IPS-18c (cell line): ENCODE measurements around the gene FEM1C.

Source experiments
- H3K4me3 ChIP-seq: 2 replicates; pipeline ENCODE4 v1.7.0; 2013; ENCODE audit warnings: low read depth, mild to moderate bottlenecking, low read length, moderate library complexity; ENCODE audit not compliant: insufficient read depth
- H3K9me3 ChIP-seq: one replicate; pipeline ENCODE4 v1.6.1; 2013; ENCODE audit warnings: mild to moderate bottlenecking, low read length, moderate library complexity; ENCODE audit not compliant: control insufficient read depth, insufficient read depth

Gene FEM1C

GRCh38 chr5:115541611-115542010 lies 3.0 kb downstream of the FEM1C start:
- peaks cover 8% of the 10 kb centered on the region for H3K9me3 ChIP-seq
- peak overlapping the region; percentile 25; the same call in 1 of the 2 replicates for H3K4me3 ChIP-seq

GRCh38 chr5:115535479-115536035 lies 9.0 kb downstream of the FEM1C start:
- Histone ChIP-seq H3K9me3 (no peaks in the 10 kb centered on the region), H3K4me3 (no peak overlapping the region)

GRCh38 chr5:115532517-115532916 lies 12.1 kb downstream of the FEM1C start:
- Histone ChIP-seq H3K9me3 (no peaks in the 10 kb centered on the region), H3K4me3 (no peak overlapping the region)

GRCh38 chr5:115531787-115532367 lies 12.7 kb downstream of the FEM1C start:
- Histone ChIP-seq H3K4me3 (no peak overlapping the region), H3K9me3 (no peaks in the 10 kb centered on the region)

GRCh38 chr5:115531380-115531779 lies 13.2 kb downstream of the FEM1C start:
- Histone ChIP-seq H3K4me3 (no peak overlapping the region), H3K9me3 (no peaks in the 10 kb centered on the region)

GRCh38 chr5:115530426-115530825 lies 14.1 kb downstream of the FEM1C start:
- Histone ChIP-seq H3K9me3 (no peaks in the 10 kb centered on the region), H3K4me3 (no peak overlapping the region)

- H3K9me3 ChIP-seq, result no peaks in the 10 kb centered on the region
- no peak overlapping the region for H3K4me3 ChIP-seq
These were observed 18.0 kb downstream of the FEM1C start for GRCh38 chr5:115526604-115527003.

- Histone ChIP-seq H3K9me3 (no peaks in the 10 kb centered on the region), H3K4me3 (no peak overlapping the region)
These were observed 20.3 kb downstream of the FEM1C start for GRCh38 chr5:115524199-115524847.

- H3K4me3 ChIP-seq, result no peak overlapping the region
- no peaks in the 10 kb centered on the region for H3K9me3 ChIP-seq
These were observed 21.7 kb downstream of the FEM1C start for GRCh38 chr5:115522832-115523403.

- Histone ChIP-seq H3K4me3 (no peak overlapping the region), H3K9me3 (no peaks in the 10 kb centered on the region)
These were observed 24.4 kb downstream of the FEM1C start for GRCh38 chr5:115520191-115520590.

- no peaks in the 10 kb centered on the region for H3K9me3 ChIP-seq
- H3K4me3 ChIP-seq, result no peak overlapping the region
These were observed 28.2 kb downstream of the FEM1C start for GRCh38 chr5:115516372-115516771.

GRCh38 chr5:115514220-115514619 lies 30.4 kb downstream of the FEM1C start:
- H3K9me3 ChIP-seq, result no peaks in the 10 kb centered on the region
- no peak overlapping the region for H3K4me3 ChIP-seq

- Histone ChIP-seq H3K4me3 (no peak overlapping the region), H3K9me3 (no peaks in the 10 kb centered on the region)
These were observed 32.9 kb downstream of the FEM1C start for GRCh38 chr5:115511632-115512031.

GRCh38 chr5:115510145-115510645 lies 34.4 kb downstream of the FEM1C start:
- no peak overlapping the region for H3K4me3 ChIP-seq
- no peaks in the 10 kb centered on the region for H3K9me3 ChIP-seq

- H3K4me3 ChIP-seq, result no peak overlapping the region
- no peaks in the 10 kb centered on the region for H3K9me3 ChIP-seq
These were observed 35.0 kb downstream of the FEM1C start for GRCh38 chr5:115509547-115509946.

GRCh38 chr5:115507681-115508080 lies 36.9 kb downstream of the FEM1C start:
- Histone ChIP-seq H3K4me3 (no peak overlapping the region), H3K9me3 (no peaks in the 10 kb centered on the region)

GRCh38 chr5:115503420-115503819 lies 41.2 kb downstream of the FEM1C start:
- no peaks in the 10 kb centered on the region for H3K9me3 ChIP-seq
- no peak overlapping the region for H3K4me3 ChIP-seq
